Sciatic nerve (tissue), 2 donors: ENCODE results near the gene SPINK2. TPM values are rescaled to one million over a fixed set of nuclear protein-coding genes. Genes with fewer than 3 reads are reported as not detected.

ENCODE experiments used
- ATAC-seq: fragments of 200-7000 bp; cut with Tn5 transposase; one replicate; pipeline ENCODE4 v1.9.1; 2020; ENCODE audit warnings: mild to moderate bottlenecking, moderate library complexity
- DNase-seq: peaks from one replicate; pipeline ENCODE4 v3.0.0-alpha.2; 2020; ENCODE audit warnings: low spot score
- intact Hi-C: fragments of 100-400 bp; cut with DNase I; formaldehyde crosslinking; loops from one replicate; pipeline ENCODE4 v1.14.2; 2022
- total RNA-seq: library from RNA; stranded (reverse); fragmentation: NEBNext Ultra II Directional; extraction: Animal tissue kit (Norgen Biotek cat#: 25700); gene quantifications from one replicate; pipeline ENCODE4 v1.2.1, GENCODE V29; 2021
- donor health status: DM: no; HTN: no; CAD: no.
- donor health status: DM: no; HTN: no; CAD: no.

Gene SPINK2
- total RNA-seq, 1 donor from 2014 or later, result not detected

GRCh38 chr4:56804551-56804950, 16.9 kb downstream of the SPINK2 start:
- no peak for ATAC-seq

GRCh38 chr4:56803471-56803870, 18.0 kb downstream of the SPINK2 start:
- no peak for DNase-seq
- intact Hi-C loops, result no loop called here
- no peak for ATAC-seq

More at GRCh38 chr4:56804551-56804950, 16.9 kb downstream of the SPINK2 start:
- intact Hi-C loops, result no loop called here
- DNase-seq, result no peak

GRCh38 chr4:56799824-56800756, 21.4 kb downstream of the SPINK2 start:
- ATAC-seq (peak; percentile 99), DNase-seq (peak; percentile 88)
- intact Hi-C loops, result no loop called here

GRCh38 chr4:56799161-56799759, 22.2 kb downstream of the SPINK2 start:
- peak; percentile 14 for ATAC-seq
- intact Hi-C loops, result no loop called here
- no peak for DNase-seq

GRCh38 chr4:56796211-56796610, 25.3 kb downstream of the SPINK2 start:
- intact Hi-C loops, result no loop called here
- DNase-seq, result no peak
- no peak for ATAC-seq

- no peak for ATAC-seq
Measured at GRCh38 chr4:56791316-56791715, 30.2 kb downstream of the SPINK2 start.

GRCh38 chr4:56790691-56791091, 30.8 kb downstream of the SPINK2 start:
- intact Hi-C loops, result no loop called here
- no peak for ATAC-seq
- no peak for DNase-seq

More at GRCh38 chr4:56791316-56791715, 30.2 kb downstream of the SPINK2 start:
- intact Hi-C loops, result no loop called here
- DNase-seq, result no peak

- intact Hi-C loops, result no loop called here
- DNase-seq (no peak), ATAC-seq (no peak)
Measured at GRCh38 chr4:56788081-56788480, 33.4 kb downstream of the SPINK2 start.

- ATAC-seq (no peak), DNase-seq (no peak)
- intact Hi-C loops, result no loop called here
Measured at GRCh38 chr4:56787380-56787779, 34.1 kb downstream of the SPINK2 start.

- ATAC-seq (no peak), DNase-seq (no peak)
- intact Hi-C loops, result no loop called here
Measured at GRCh38 chr4:56786955-56787354, 34.5 kb downstream of the SPINK2 start.

- no peak for DNase-seq
- ATAC-seq, result no peak
- intact Hi-C loops, result no loop called here
Measured at GRCh38 chr4:56783986-56784385, 37.5 kb downstream of the SPINK2 start.

- ATAC-seq, result no peak
Measured at GRCh38 chr4:56782019-56782418, 39.5 kb downstream of the SPINK2 start.

GRCh38 chr4:56773346-56773745, 48.2 kb downstream of the SPINK2 start:
- intact Hi-C loops, result no loop called here
- ATAC-seq, result no peak
- DNase-seq, result no peak

More at GRCh38 chr4:56782019-56782418, 39.5 kb downstream of the SPINK2 start:
- intact Hi-C loops, result no loop called here
- no peak for DNase-seq

GRCh38 chr4:56772134-56772533, 49.4 kb downstream of the SPINK2 start:
- intact Hi-C loops, result no loop called here

GRCh38 chr4:56768763-56769162, 52.7 kb downstream of the SPINK2 start:
- no peak for ATAC-seq
- intact Hi-C loops, result no loop called here

More at GRCh38 chr4:56772134-56772533, 49.4 kb downstream of the SPINK2 start:
- ATAC-seq, result no peak
- DNase-seq, result no peak

GRCh38 chr4:56768316-56768715, 53.2 kb downstream of the SPINK2 start:
- ATAC-seq (no peak), DNase-seq (no peak)
- intact Hi-C loops, result no loop called here

More at GRCh38 chr4:56768763-56769162, 52.7 kb downstream of the SPINK2 start:
- DNase-seq, result no peak

- DNase-seq (no peak), ATAC-seq (no peak)
- intact Hi-C loops, result no loop called here
Measured at GRCh38 chr4:56767567-56767966, 53.9 kb downstream of the SPINK2 start.

- intact Hi-C loops, result no loop called here
- no peak for ATAC-seq
- DNase-seq, result no peak
Measured at GRCh38 chr4:56764775-56765174, 56.7 kb downstream of the SPINK2 start.

- ATAC-seq (no peak), DNase-seq (no peak)
- intact Hi-C loops, result no loop called here
Measured at GRCh38 chr4:56764223-56764622, 57.3 kb downstream of the SPINK2 start.
